Retinal pigment epithelial cell (primary cell): ENCODE data around the gene EHF.

Experiments
- DNase-seq: peaks from one replicate; pipeline ENCODE4 v3.0.0-alpha.2; 2010; ENCODE audit warnings: low read depth
- H3K4me3 ChIP-seq: 2 replicates; pipeline ENCODE4 v1.5.1; 2011; ENCODE audit warnings: mild to moderate bottlenecking, low read length, control low read depth, moderate library complexity
- CTCF ChIP-seq: conservative IDR thresholded peaks from 2 replicates; pipeline ENCODE4 v1.5.1; 2011; ENCODE audit warnings: low read depth, low read length, control low read depth, inconsistent platforms

Gene EHF

GRCh38 chr11:34631737-34632104 is 10.8 kb downstream of the EHF start:
- H3K4me3 ChIP-seq = no peak overlapping the region
- no peak for TF ChIP-seq CTCF
- DNase-seq = no peak

- no peak overlapping the region for H3K4me3 ChIP-seq
- no peak for DNase-seq
- no peak for TF ChIP-seq CTCF
These were observed 11.4 kb downstream of the EHF start for GRCh38 chr11:34632105-34632791.

- TF ChIP-seq CTCF = no peak
- DNase-seq = no peak
- H3K4me3 ChIP-seq = no peak overlapping the region
These were observed 12.7 kb downstream of the EHF start for GRCh38 chr11:34633640-34633989.

- no peak for TF ChIP-seq CTCF
- DNase-seq = no peak
- no peak overlapping the region for H3K4me3 ChIP-seq
These were observed 13.2 kb downstream of the EHF start for GRCh38 chr11:34633990-34634693.

- H3K4me3 ChIP-seq = no peak overlapping the region
- no peak for DNase-seq
- TF ChIP-seq CTCF = no peak
These were observed 13.8 kb downstream of the EHF start for GRCh38 chr11:34634694-34635062.

- no peak for DNase-seq
- H3K4me3 ChIP-seq = no peak overlapping the region
- TF ChIP-seq CTCF = no peak
These were observed 15.2 kb downstream of the EHF start for GRCh38 chr11:34636127-34636526.

GRCh38 chr11:34637303-34637702 is 16.4 kb downstream of the EHF start:
- TF ChIP-seq CTCF = no peak
- no peak overlapping the region for H3K4me3 ChIP-seq
- no peak for DNase-seq
